GM06990 (cell line): ENCODE results near the gene DOHH.

Source experiments
- DNase-seq: peaks from one replicate; pipeline ENCODE4 v3.0.0-alpha.2; 2011; ENCODE audit not compliant: insufficient read length; ENCODE audit errors: extremely low read depth
- H3K27me3 ChIP-seq: replicated peaks from 2 replicates; pipeline ENCODE4 v1.6.0; 2011; ENCODE audit warnings: low read length; ENCODE audit not compliant: control insufficient read depth, insufficient read depth
- H3K36me3 ChIP-seq: 2 replicates; pipeline ENCODE4 v1.5.1; 2011; ENCODE audit warnings: low read length; ENCODE audit not compliant: control insufficient read depth, insufficient read depth
- H3K4me3 ChIP-seq: replicated peaks from 2 replicates; pipeline ENCODE4 v1.5.1; 2011; ENCODE audit warnings: low read depth, mild to moderate bottlenecking, control low read depth, low read length
- CTCF ChIP-seq: IDR thresholded peaks from 2 replicates; pipeline ENCODE4 v1.5.1; 2011; ENCODE audit warnings: low read length, control low read depth, mild to moderate bottlenecking, inconsistent platforms; ENCODE audit not compliant: insufficient read depth, poor library complexity, severe bottlenecking

The DOHH gene

GRCh38 chr19:3515891-3516422, 15.5 kb upstream of the DOHH start:
- no peak for DNase-seq
- H3K27me3 ChIP-seq: no peaks in the 10 kb centered on the region
- TF ChIP-seq CTCF: no peak
- no peak overlapping the region for H3K4me3 ChIP-seq
- H3K36me3 ChIP-seq: peaks cover 2% of the 10 kb centered on the region

DNA sequence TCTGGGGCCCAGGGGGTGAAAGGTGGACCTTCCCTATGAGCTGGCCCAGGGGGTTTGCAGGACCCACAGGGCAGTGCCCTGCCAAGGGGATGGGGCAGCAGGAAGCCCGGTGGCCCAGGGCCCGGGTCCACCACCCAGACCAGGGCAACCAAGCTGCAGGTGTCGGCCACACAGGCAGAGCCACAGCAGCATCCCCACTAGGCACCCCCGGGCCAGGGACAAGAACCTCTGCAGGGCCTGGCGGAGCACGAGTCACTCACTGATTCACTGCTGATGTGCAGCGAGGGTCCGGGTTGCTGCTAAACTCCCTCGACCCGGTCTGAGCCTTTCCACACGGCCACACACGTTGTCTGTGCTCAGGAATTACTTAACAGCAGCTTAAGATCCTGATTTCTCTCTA, 14.5 kb upstream of the DOHH start:
- no peak for DNase-seq
- no peak overlapping the region for H3K4me3 ChIP-seq
- H3K27me3 ChIP-seq: no peaks in the 10 kb centered on the region
- no peak for TF ChIP-seq CTCF
- peaks cover 2% of the 10 kb centered on the region for H3K36me3 ChIP-seq

- peaks cover 7% of the 10 kb centered on the region for H3K36me3 ChIP-seq
- DNase-seq: no peak
These were observed 13.0 kb upstream of the DOHH start for GRCh38 chr19:3513229-3514140.

GRCh38 chr19:3512562-3513228, 12.2 kb upstream of the DOHH start:
- Histone ChIP-seq H3K4me3 (no peak overlapping the region), H3K36me3 (peaks cover 7% of the 10 kb centered on the region), H3K27me3 (no peaks in the 10 kb centered on the region)
- DNase-seq: no peak
- no peak for TF ChIP-seq CTCF

More at GRCh38 chr19:3513229-3514140, 13.0 kb upstream of the DOHH start:
- TF ChIP-seq CTCF: no peak
- Histone ChIP-seq H3K27me3 (no peaks in the 10 kb centered on the region), H3K4me3 (no peak overlapping the region)

DNA sequence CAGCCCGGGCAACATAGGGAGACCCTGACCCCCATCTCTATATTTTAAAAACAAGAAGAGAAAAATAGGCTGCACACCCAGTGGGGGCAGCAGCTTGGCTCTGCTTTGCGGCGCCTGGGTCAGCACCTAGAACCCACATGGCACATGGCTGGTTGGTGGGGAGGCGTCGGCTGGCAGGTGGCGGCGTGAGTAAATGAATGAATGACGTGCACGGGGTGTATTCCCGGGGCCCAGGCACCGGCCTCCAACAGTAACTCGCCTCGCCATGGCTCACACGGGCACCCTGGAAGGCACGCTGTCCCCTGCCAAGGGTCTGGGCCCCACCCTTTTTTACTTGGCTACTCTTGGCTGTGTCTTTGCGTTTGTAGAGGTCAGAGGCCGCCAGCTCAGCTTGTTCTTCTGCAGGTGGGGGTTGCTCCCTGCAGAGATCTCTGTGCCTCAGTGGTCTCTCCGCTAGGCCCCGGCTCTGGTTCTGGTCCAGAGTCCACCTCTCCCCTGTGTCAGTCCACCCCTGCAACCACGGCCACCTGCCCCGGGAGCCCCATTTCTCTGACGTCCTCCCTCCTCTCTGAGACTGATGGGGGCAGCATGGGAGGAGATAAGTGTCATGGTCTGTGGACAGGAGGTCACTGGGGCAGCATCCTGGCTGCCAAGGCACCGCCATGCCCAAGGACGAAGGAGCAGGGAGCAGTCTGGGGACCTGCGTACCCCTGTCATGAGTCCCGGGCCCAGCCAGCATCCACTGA, 11.2 kb upstream of the DOHH start:
- Histone ChIP-seq H3K4me3 (no peak overlapping the region), H3K36me3 (peaks cover 7% of the 10 kb centered on the region), H3K27me3 (no peaks in the 10 kb centered on the region)
- no peak for TF ChIP-seq CTCF
- DNase-seq: no peak
